ENCODE measurements around the gene CCHCR1. TPM values are rescaled to one million over a fixed set of nuclear protein-coding genes. Genes with fewer than 3 reads are reported as not detected.

CCHCR1 gene
- total and polyA plus RNA-seq, 2 of the 13 experiments (the other 11 are each of a cell fraction or from before 2014, with no cell fraction given) = 14.6 to 28.2 TPM

- CTCF ChIA-PET (ENCODE audit: low intra/inter-chr PET ratio, low total read pairs) = no interaction called here
- H2AFZ ChIP-seq (ENCODE audit: low read length) = no peak overlapping the region
These were observed 43.6 kb downstream of the CCHCR1 start for GRCh38 chr6:31113861-31114540.

More at GRCh38 chr6:31113861-31114540, 43.6 kb downstream of the CCHCR1 start:
- H3K9me3 ChIP-seq (ENCODE audit: low read length) = no peaks in the 10 kb centered on the region
- H4K20me1 ChIP-seq (ENCODE audit: insufficient read depth, low read length) = no peaks in the 10 kb centered on the region
- FAIRE-seq (no peak), ATAC-seq (no peak), DNase-seq (ENCODE audit: low spot score) (no peak)
- peaks cover 8 to 86% of the 10 kb centered on the region in 2 experiments for H3K27me3 ChIP-seq (ENCODE audit: control insufficient read depth in 1 of 2, insufficient read depth in 2 of 2, low read length in 2 of 2)
- H3K79me2 ChIP-seq (ENCODE audit: insufficient read depth, low read length) = no peaks in the 10 kb centered on the region
- H3K4me1 ChIP-seq (ENCODE audit: insufficient read depth, low read length) = peaks cover 9% of the 10 kb centered on the region; the same call in 1 of the 2 replicates
- intact Hi-C loops (cut with micrococcal nuclease; ENCODE audit: unreplicated experiment) = no loop called here
- TF ChIP-seq PRPF4 (IDR thresholded peaks at IDR 0.05; ENCODE audit: low read depth, low read length, poor library complexity, severe bottlenecking) (no peak), ZNF747 (CRISPR knock-in tag; IDR thresholded peaks at IDR 0.05; ENCODE audit: borderline replicate concordance) (no peak), YEATS2 (CRISPR knock-in tag; IDR thresholded peaks at IDR 0.05; ENCODE audit: borderline replicate concordance) (no peak), ZNF337 (CRISPR knock-in tag; IDR thresholded peaks at IDR 0.05; ENCODE audit: borderline replicate concordance, low read depth) (no peak), GTF3A (CRISPR knock-in tag; conservative IDR thresholded peaks at IDR 0.05) (no peak), HMGXB3 (CRISPR knock-in tag; IDR thresholded peaks at IDR 0.05; ENCODE audit: borderline replicate concordance) (no peak), JDP2 (CRISPR knock-in tag; IDR thresholded peaks at IDR 0.05; ENCODE audit: borderline replicate concordance) (no peak), KDM4B (CRISPR knock-in tag; IDR thresholded peaks at IDR 0.05) (no peak), ZNF761 (CRISPR knock-in tag; conservative IDR thresholded peaks at IDR 0.05) (no peak), ZNF670 (CRISPR knock-in tag; IDR thresholded peaks at IDR 0.05; ENCODE audit: borderline replicate concordance) (no peak), ZNF547 (CRISPR knock-in tag; IDR thresholded peaks at IDR 0.05) (no peak), SAFB2 (CRISPR knock-in tag; IDR thresholded peaks at IDR 0.05; ENCODE audit: borderline replicate concordance, low read depth) (no peak), MBD4 (IDR thresholded peaks at IDR 0.05; ENCODE audit: borderline replicate concordance, low read length) (no peak), JUND (CRISPR knock-in tag; IDR thresholded peaks at IDR 0.05) (no peak), NFE2L1 (CRISPR knock-in tag; IDR thresholded peaks at IDR 0.05; ENCODE audit: borderline replicate concordance) (no peak)
- TF ChIP-seq, protein P1, sequence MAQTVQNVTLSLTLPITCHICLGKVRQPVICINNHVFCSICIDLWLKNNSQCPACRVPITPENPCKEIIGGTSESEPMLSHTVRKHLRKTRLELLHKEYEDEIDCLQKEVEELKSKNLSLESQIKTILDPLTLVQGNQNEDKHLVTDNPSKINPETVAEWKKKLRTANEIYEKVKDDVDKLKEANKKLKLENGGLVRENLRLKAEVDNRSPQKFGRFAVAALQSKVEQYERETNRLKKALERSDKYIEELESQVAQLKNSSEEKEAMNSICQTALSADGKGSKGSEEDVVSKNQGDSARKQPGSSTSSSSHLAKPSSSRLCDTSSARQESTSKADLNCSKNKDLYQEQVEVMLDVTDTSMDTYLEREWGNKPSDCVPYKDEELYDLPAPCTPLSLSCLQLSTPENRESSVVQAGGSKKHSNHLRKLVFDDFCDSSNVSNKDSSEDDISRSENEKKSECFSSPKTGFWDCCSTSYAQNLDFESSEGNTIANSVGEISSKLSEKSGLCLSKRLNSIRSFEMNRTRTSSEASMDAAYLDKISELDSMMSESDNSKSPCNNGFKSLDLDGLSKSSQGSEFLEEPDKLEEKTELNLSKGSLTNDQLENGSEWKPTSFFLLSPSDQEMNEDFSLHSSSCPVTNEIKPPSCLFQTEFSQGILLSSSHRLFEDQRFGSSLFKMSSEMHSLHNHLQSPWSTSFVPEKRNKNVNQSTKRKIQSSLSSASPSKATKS (CRISPR knock-in tag; IDR thresholded peaks at IDR 0.05) = no peak
- TF ChIP-seq, protein P2, sequence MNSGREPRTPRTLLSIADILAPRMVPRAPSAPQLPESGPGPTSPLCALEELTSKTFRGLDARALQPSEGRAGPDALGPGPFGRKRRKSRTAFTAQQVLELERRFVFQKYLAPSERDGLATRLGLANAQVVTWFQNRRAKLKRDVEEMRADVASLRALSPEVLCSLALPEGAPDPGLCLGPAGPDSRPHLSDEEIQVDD (CRISPR knock-in tag; IDR thresholded peaks at IDR 0.05; ENCODE audit: borderline replicate concordance) = no peak
- H3K36me3 ChIP-seq (replicated peaks in 1 of 2; ENCODE audit: control insufficient read depth in 1 of 2, insufficient read depth in 2 of 2, low read length in 2 of 2) = no peaks in the 10 kb centered on the region
- H3K4me2 ChIP-seq (ENCODE audit: low read depth, low read length) = no peak overlapping the region
- 55% methylated on average over 7 of the region's 7 CpGs for WGBS (ENCODE audit: low lambda C conversion rate)
- H3K9ac ChIP-seq (ENCODE audit: insufficient read depth, low read depth, low read length) = no peak overlapping the region
- H3K4me3 ChIP-seq (replicated peaks in 1 of 3; ENCODE audit: insufficient read depth in 1 of 3, low read depth in 2 of 3, low read length in 3 of 3) = no peak overlapping the region
- H3K27ac ChIP-seq (ENCODE audit: extremely low read length, insufficient read depth, low read length) = no peak overlapping the region
- POLR2A ChIA-PET = no interaction called here
- no TSS peak for BruUV-seq (replicated peaks)
- in situ Hi-C loops (cut with HindIII; ENCODE audit: extremely low pct_ligation_motif_present, low pct_unique_long_range_greater_than_20kb) = no loop called here

Data from HepG2 (cell line).